ENCODE data around the gene CD300C. TPM values are rescaled to one million over a fixed set of nuclear protein-coding genes. Genes with fewer than 3 reads are reported as not detected.

The CD300C gene
- total RNA-seq, 1 donor, result not detected

DNA sequence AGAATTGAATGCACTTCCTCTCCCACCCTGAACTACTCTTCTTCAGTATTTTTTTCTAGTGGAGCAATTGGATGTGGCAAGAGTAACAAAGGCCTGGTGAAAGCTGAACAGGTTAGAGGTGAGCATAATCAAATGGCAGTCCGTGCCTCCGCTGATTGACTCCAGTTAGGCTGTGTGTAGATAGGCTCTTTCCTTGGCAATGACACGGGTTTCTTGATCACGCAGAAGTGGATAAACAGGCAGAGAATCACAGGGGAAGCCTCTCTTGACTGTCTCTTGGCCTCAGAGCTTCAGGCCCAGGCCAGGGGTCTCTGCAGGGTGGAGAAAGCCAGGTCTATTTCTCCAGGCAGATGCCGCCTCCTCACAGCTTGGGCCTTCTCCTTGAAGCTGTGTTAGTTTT is 18.8 kb downstream of the CD300C start:
- no peak overlapping the region for H3K4me3 ChIP-seq (ENCODE audit: low read depth, low read length)
- no peak for DNase-seq (ENCODE audit: low read depth)
- TF ChIP-seq, protein P1, sequence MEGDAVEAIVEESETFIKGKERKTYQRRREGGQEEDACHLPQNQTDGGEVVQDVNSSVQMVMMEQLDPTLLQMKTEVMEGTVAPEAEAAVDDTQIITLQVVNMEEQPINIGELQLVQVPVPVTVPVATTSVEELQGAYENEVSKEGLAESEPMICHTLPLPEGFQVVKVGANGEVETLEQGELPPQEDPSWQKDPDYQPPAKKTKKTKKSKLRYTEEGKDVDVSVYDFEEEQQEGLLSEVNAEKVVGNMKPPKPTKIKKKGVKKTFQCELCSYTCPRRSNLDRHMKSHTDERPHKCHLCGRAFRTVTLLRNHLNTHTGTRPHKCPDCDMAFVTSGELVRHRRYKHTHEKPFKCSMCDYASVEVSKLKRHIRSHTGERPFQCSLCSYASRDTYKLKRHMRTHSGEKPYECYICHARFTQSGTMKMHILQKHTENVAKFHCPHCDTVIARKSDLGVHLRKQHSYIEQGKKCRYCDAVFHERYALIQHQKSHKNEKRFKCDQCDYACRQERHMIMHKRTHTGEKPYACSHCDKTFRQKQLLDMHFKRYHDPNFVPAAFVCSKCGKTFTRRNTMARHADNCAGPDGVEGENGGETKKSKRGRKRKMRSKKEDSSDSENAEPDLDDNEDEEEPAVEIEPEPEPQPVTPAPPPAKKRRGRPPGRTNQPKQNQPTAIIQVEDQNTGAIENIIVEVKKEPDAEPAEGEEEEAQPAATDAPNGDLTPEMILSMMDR (IDR thresholded peaks at IDR 0.05; ENCODE audit: insufficient read depth, low read depth, low read length), result no peak

DNA sequence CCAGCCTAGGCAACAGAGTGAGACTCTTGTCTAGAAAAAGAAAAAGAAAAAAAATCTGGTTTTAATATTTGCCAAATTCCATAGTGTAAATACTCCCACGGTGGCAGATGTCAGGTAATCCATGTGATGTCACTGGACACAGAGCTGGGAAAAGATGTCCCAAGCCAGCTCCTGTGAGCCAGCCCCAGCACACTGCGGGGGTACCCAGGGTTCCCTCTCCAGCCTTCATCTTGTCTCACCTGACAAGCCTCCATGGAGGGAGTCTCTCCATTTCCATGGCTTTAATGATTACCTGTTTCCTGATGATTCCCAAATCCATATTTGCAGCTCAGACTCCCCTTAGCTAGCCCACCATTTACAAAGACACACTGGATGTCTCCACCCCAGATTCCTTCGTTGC is 19.2 kb downstream of the CD300C start:
- TF ChIP-seq, protein P1 (IDR thresholded peaks at IDR 0.05; ENCODE audit: insufficient read depth, low read depth, low read length), result no peak
- no peak for DNase-seq (ENCODE audit: low read depth)
- no peak overlapping the region for H3K4me3 ChIP-seq (ENCODE audit: low read depth, low read length)

DNA sequence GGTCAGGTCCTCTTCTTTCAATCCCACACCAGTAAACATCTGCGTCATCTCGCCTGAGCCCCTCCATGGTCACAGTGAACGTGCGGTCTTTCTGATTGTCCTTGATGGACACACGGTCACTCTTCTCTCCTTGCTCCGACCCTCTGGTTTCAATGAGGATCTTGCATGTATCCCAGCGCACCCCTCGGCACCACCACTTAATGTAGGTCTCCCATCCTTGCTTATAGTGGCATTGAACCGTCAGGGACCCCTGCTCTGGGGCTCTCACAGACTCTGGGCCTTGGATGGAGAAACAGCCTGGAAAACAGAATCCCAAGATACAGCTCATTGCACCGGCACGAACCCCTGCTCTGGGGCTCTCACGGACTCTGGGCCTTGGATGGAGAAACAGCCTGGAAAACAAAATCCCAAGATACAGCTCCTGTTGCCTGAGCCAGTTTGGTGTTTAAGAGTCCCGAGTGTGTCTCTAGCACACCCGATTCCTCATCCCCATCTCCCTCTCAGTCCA is 20.1 kb downstream of the CD300C start:
- no peak overlapping the region for H3K4me3 ChIP-seq (ENCODE audit: low read depth, low read length)
- TF ChIP-seq, protein P1 (IDR thresholded peaks at IDR 0.05; ENCODE audit: insufficient read depth, low read depth, low read length), result no peak
- no peak for DNase-seq (ENCODE audit: low read depth)

DNA sequence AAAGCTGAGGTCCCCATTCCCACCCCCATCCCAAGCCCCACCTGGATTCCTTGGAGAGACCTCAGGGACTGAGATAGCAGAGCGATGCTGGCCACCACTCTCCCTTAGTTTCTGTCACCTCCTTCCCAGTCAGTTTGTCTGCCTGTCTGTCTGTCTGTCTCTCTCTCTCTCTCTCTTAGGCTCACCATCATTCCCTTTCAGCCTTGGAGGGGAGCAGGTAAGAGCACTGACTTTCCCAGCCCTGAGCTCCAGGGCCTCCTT is 20.5 kb downstream of the CD300C start:
- no peak overlapping the region for H3K4me3 ChIP-seq (ENCODE audit: low read depth, low read length)
- TF ChIP-seq, protein P1 (IDR thresholded peaks at IDR 0.05; ENCODE audit: insufficient read depth, low read depth, low read length), result no peak
- no peak for DNase-seq (ENCODE audit: low read depth)

DNA sequence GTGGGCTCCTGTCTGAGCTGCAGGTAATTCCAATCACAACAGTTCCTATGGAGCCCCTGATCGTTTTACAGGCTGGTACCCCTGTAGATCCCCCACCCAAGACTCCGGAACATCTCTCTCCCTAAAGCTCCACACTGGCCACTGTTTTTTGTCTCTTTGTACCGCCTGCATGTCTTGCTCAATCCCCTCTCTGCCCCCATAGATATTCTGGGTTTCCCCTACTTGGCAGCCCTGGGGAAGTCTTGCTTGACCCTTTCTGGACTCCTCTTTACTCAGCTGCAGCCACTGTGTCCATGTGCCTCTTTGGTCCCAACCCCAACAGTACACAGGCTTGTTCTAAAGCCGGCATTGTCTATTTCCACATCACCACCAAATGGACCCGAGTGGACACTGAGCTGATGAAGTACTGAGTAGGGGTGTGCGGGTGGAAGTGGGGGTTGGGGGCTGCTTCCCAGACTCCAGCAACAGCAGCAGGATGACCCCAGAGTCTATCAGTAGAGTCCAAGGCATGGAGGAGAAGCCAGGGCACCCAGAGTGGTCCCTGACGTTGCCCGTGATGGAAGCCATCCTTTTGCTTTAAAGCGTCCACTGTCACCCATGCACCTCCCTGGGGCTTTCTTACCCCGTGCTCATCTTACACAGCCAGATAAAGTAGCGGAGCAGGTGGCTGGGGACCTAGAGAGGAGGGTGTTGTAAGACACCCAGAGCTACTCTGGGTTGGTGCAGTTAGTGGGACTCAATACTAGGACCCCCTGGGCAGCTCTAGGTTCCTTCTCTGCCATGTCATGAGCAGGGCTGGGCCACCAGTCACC is 21.1 kb downstream of the CD300C start:
- no peak for DNase-seq (ENCODE audit: low read depth)
- TF ChIP-seq, protein P1 (IDR thresholded peaks at IDR 0.05; ENCODE audit: insufficient read depth, low read depth, low read length), result no peak
- no peak overlapping the region for H3K4me3 ChIP-seq (ENCODE audit: low read depth, low read length)

DNA sequence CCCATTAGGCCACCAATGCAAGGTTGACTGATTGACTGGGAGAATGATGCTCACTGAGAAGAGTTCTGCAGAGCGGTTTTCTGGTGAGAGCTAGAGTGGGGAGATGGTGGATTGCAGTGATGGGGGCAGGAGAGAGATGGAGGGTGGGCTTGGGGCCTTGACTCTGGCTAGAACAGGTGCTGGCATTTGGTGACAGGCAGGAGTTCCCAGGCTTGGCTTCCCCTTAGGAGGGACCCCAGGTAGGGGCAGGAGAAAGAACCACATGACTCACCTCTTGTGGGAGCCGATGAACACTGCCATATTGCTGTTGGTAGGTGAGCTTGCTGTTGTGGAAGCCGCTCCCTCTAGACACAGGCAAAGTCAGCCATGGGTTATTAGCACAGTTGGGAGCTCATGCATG is 22.6 kb downstream of the CD300C start:
- H3K4me3 ChIP-seq (ENCODE audit: low read depth, low read length), result no peak overlapping the region
- TF ChIP-seq, protein P1 (IDR thresholded peaks at IDR 0.05; ENCODE audit: insufficient read depth, low read depth, low read length), result no peak
- no peak for DNase-seq (ENCODE audit: low read depth)
